ENCODE measurements around the gene SMIM23. TPM values are rescaled to one million over a fixed set of nuclear protein-coding genes. Genes with fewer than 3 reads are reported as not detected.
"Not testable (repeated sequence)": the region's sequence is repeated elsewhere in the genome, so short reads cannot be mapped to it uniquely, and the experiment has no call there.

SMIM23 gene
- total and polyA plus RNA-seq, 2 donors (not counting 1 experiment from before 2014, with no cell fraction given) = not detected

GRCh38 chr5:171776770-171777759, 8.6 kb upstream of the SMIM23 start:
- peak; percentile 32 to 85 for DNase-seq (ENCODE audit: low read depth in 2 of 2)
- H3K9ac ChIP-seq (ENCODE audit: insufficient read depth, low read length) = no peak overlapping the region
- H3K27ac ChIP-seq (ENCODE audit: insufficient read depth, low read length) = no peak overlapping the region
- no peaks in the 10 kb centered on the region for H3K4me1 ChIP-seq (ENCODE audit: control insufficient read depth, extremely low read depth, insufficient read depth, low read length)
- H2AFZ ChIP-seq (ENCODE audit: low read length) = no peak overlapping the region
- H3K27me3 ChIP-seq (ENCODE audit: control insufficient read depth, insufficient read depth, low read length) = peaks cover 4% of the 10 kb centered on the region
- H3K4me3 ChIP-seq (replicated peaks in 1 of 4; ENCODE audit: control extremely low read depth in 1 of 4, insufficient read depth in 1 of 4, low read depth in 3 of 4, low read length in 4 of 4) = no peak overlapping the region
- TF ChIP-seq CTCF (conservative IDR thresholded peaks at IDR 0.05 in 1 of 2, IDR thresholded peaks at IDR 0.05 in 1 of 2; ENCODE audit: low read depth in 1 of 2, low read length in 2 of 2) = no peak
- no peaks in the 10 kb centered on the region for H4K20me1 ChIP-seq (ENCODE audit: control insufficient read depth, extremely low read depth, insufficient read depth, low read length)
- no peaks in the 10 kb centered on the region for H3K79me2 ChIP-seq (ENCODE audit: control insufficient read depth, insufficient read depth, low read length)
- no peaks in the 10 kb centered on the region for H3K36me3 ChIP-seq (ENCODE audit: control insufficient read depth, insufficient read depth, low read length)
- H3K9me3 ChIP-seq (ENCODE audit: control insufficient read depth, insufficient read depth, low read depth, low read length) = no peaks in the 10 kb centered on the region
- no peak overlapping the region for H3K4me2 ChIP-seq (ENCODE audit: extremely low read depth, insufficient read depth, low read length)

GRCh38 chr5:171781744-171782143, 3.9 kb upstream of the SMIM23 start:
- DNase-seq (ENCODE audit: low read depth in 2 of 2); H3K27ac ChIP-seq (ENCODE audit: insufficient read depth, low read length); H3K4me1 ChIP-seq (ENCODE audit: control insufficient read depth, extremely low read depth, insufficient read depth, low read length); H3K79me2 ChIP-seq (ENCODE audit: control insufficient read depth, insufficient read depth, low read length); H3K4me3 ChIP-seq (replicated peaks in 1 of 4; ENCODE audit: control extremely low read depth in 1 of 4, insufficient read depth in 1 of 4, low read depth in 3 of 4, low read length in 4 of 4); H3K9ac ChIP-seq (ENCODE audit: insufficient read depth, low read length); H3K36me3 ChIP-seq (ENCODE audit: control insufficient read depth, insufficient read depth, low read length); H3K27me3 ChIP-seq (ENCODE audit: control insufficient read depth, insufficient read depth, low read length); H3K4me2 ChIP-seq (ENCODE audit: extremely low read depth, insufficient read depth, low read length); H3K9me3 ChIP-seq (ENCODE audit: control insufficient read depth, insufficient read depth, low read depth, low read length); H2AFZ ChIP-seq (ENCODE audit: low read length); H4K20me1 ChIP-seq (ENCODE audit: control insufficient read depth, extremely low read depth, insufficient read depth, low read length): not testable (repeated sequence)

- Histone ChIP-seq H3K9ac (ENCODE audit: insufficient read depth, low read length) (no peak overlapping the region), H3K36me3 (ENCODE audit: control insufficient read depth, insufficient read depth, low read length) (no peaks in the 10 kb centered on the region), H3K27ac (ENCODE audit: insufficient read depth, low read length) (no peak overlapping the region), H4K20me1 (ENCODE audit: control insufficient read depth, extremely low read depth, insufficient read depth, low read length) (no peaks in the 10 kb centered on the region), H3K27me3 (ENCODE audit: control insufficient read depth, insufficient read depth, low read length) (no peaks in the 10 kb centered on the region), H3K79me2 (ENCODE audit: control insufficient read depth, insufficient read depth, low read length) (no peaks in the 10 kb centered on the region), H3K4me1 (ENCODE audit: control insufficient read depth, extremely low read depth, insufficient read depth, low read length) (no peaks in the 10 kb centered on the region), H3K4me2 (ENCODE audit: extremely low read depth, insufficient read depth, low read length) (no peak overlapping the region), H3K4me3 (replicated peaks in 1 of 4; ENCODE audit: control extremely low read depth in 1 of 4, insufficient read depth in 1 of 4, low read depth in 3 of 4, low read length in 4 of 4) (no peak overlapping the region), H3K9me3 (ENCODE audit: control insufficient read depth, insufficient read depth, low read depth, low read length) (no peaks in the 10 kb centered on the region), H2AFZ (ENCODE audit: low read length) (no peak overlapping the region)
- no peak for DNase-seq (ENCODE audit: low read depth in 2 of 2)
- TF ChIP-seq CTCF (conservative IDR thresholded peaks at IDR 0.05 in 1 of 2, IDR thresholded peaks at IDR 0.05 in 1 of 2; ENCODE audit: low read depth in 1 of 2, low read length in 2 of 2) (no peak), EZH2 (IDR thresholded peaks at IDR 0.05; ENCODE audit: low read length, missing control alignments) (no peak)
Measured at GRCh38 chr5:171782332-171782966, 3.2 kb upstream of the SMIM23 start.

Measured in fibroblast of lung (primary cell).